ENCODE data around the gene PPARA. TPM values are rescaled to one million over a fixed set of nuclear protein-coding genes. Genes with fewer than 3 reads are reported as not detected.

Gene PPARA
- total RNA-seq, 2 donors from 2014 or later: 15.4 to 18.6 TPM

- H3K27me3 ChIP-seq (ENCODE audit: control insufficient read depth, insufficient read depth, low read length, poor library complexity, severe bottlenecking): no peaks in the 10 kb centered on the region
- no peak for DNase-seq
- H3K4me1 ChIP-seq (ENCODE audit: control insufficient read depth, insufficient read depth, low read length): no peaks in the 10 kb centered on the region
- H3K27ac ChIP-seq (ENCODE audit: low read depth, low read length): no peak overlapping the region
- H3K4me3 Mint-ChIP-seq: no peak overlapping the region
- no peaks in the 10 kb centered on the region for H3K27me3 Mint-ChIP-seq (ENCODE audit: insufficient read depth)
- no peaks in the 10 kb centered on the region for H3K9me3 ChIP-seq (ENCODE audit: control insufficient read depth, low read length)
- no peak overlapping the region for H3K9ac ChIP-seq (ENCODE audit: extremely low read depth, low read length, poor library complexity, severe bottlenecking)
- WGBS, 2 experiments (ENCODE audit: insufficient coverage in 1 of 2, insufficient read length in 1 of 2): 93 to 95% methylated on average over 8 to 13 of the region's 13 CpGs
- no peak overlapping the region for H3K4me3 ChIP-seq (ENCODE audit: low read length)
- H3K27ac Mint-ChIP-seq: no peak overlapping the region
- no peaks in the 10 kb centered on the region for H3K36me3 ChIP-seq (ENCODE audit: control insufficient read depth, insufficient read depth, low read length)
- TF ChIP-seq CTCF (conservative IDR thresholded peaks at IDR 0.05): no peak
- H3K36me3 Mint-ChIP-seq (ENCODE audit: low read depth): peaks cover 16% of the 10 kb centered on the region
- no peaks in the 10 kb centered on the region for H3K9me3 Mint-ChIP-seq
- no peaks in the 10 kb centered on the region for H3K4me1 Mint-ChIP-seq
Observed at GRCh38 chr22:46230262-46230901, 80.1 kb downstream of the PPARA start.

GRCh38 chr22:46233231-46233630 is 82.9 kb downstream of the PPARA start:
- 91 to 94% methylated on average over 5 to 9 of the region's 9 CpGs for WGBS, 2 experiments (ENCODE audit: insufficient coverage in 1 of 2, insufficient read length in 1 of 2)
- Mint-ChIP-seq H3K4me3 (no peak overlapping the region), H3K4me1 (no peaks in the 10 kb centered on the region), H3K27me3 (ENCODE audit: insufficient read depth) (no peaks in the 10 kb centered on the region), H3K9me3 (no peaks in the 10 kb centered on the region), H3K36me3 (ENCODE audit: low read depth) (peaks cover 29% of the 10 kb centered on the region), H3K27ac (no peak overlapping the region)
- DNase-seq: no peak
- no peak overlapping the region for H3K9ac ChIP-seq (ENCODE audit: extremely low read depth, low read length, poor library complexity, severe bottlenecking)
- no peak overlapping the region for H3K4me3 ChIP-seq (ENCODE audit: low read length)
- H3K27ac ChIP-seq (ENCODE audit: low read depth, low read length): no peak overlapping the region
- H3K36me3 ChIP-seq (ENCODE audit: control insufficient read depth, insufficient read depth, low read length): no peaks in the 10 kb centered on the region
- H3K27me3 ChIP-seq (ENCODE audit: control insufficient read depth, insufficient read depth, low read length, poor library complexity, severe bottlenecking): no peaks in the 10 kb centered on the region
- H3K4me1 ChIP-seq (ENCODE audit: control insufficient read depth, insufficient read depth, low read length): no peaks in the 10 kb centered on the region
- TF ChIP-seq CTCF (conservative IDR thresholded peaks at IDR 0.05): no peak
- no peaks in the 10 kb centered on the region for H3K9me3 ChIP-seq (ENCODE audit: control insufficient read depth, low read length)

- Histone ChIP-seq H3K27me3 (ENCODE audit: control insufficient read depth, insufficient read depth, low read length, poor library complexity, severe bottlenecking) (no peaks in the 10 kb centered on the region), H3K27ac (ENCODE audit: low read depth, low read length) (no peak overlapping the region), H3K9ac (ENCODE audit: extremely low read depth, low read length, poor library complexity, severe bottlenecking) (no peak overlapping the region), H3K4me1 (ENCODE audit: control insufficient read depth, insufficient read depth, low read length) (no peaks in the 10 kb centered on the region), H3K9me3 (ENCODE audit: control insufficient read depth, low read length) (no peaks in the 10 kb centered on the region), H3K36me3 (ENCODE audit: control insufficient read depth, insufficient read depth, low read length) (no peaks in the 10 kb centered on the region), H3K4me3 (ENCODE audit: low read length) (no peak overlapping the region)
- no peak overlapping the region for H3K27ac Mint-ChIP-seq
- peaks cover 37% of the 10 kb centered on the region for H3K36me3 Mint-ChIP-seq (ENCODE audit: low read depth)
- H3K4me3 Mint-ChIP-seq: no peak overlapping the region
- no peak for DNase-seq
- no peaks in the 10 kb centered on the region for H3K27me3 Mint-ChIP-seq (ENCODE audit: insufficient read depth)
- WGBS, 2 experiments (ENCODE audit: insufficient coverage in 1 of 2, insufficient read length in 1 of 2): 92 to 99% methylated on average over 11 to 12 of the region's 12 CpGs
- no peaks in the 10 kb centered on the region for H3K4me1 Mint-ChIP-seq
- H3K9me3 Mint-ChIP-seq: no peaks in the 10 kb centered on the region
- no peak for TF ChIP-seq CTCF (conservative IDR thresholded peaks at IDR 0.05)
Observed at GRCh38 chr22:46234969-46235368, 84.6 kb downstream of the PPARA start.
